ENCODE results near the gene CCNY.

Gene CCNY

GRCh38 chr10:35498693-35499092, 162.4 kb downstream of the CCNY start:
- H3K79me2 ChIP-seq (ENCODE audit: insufficient read depth, low read depth) = no peaks in the 10 kb centered on the region
- TF ChIP-seq, protein P1, sequence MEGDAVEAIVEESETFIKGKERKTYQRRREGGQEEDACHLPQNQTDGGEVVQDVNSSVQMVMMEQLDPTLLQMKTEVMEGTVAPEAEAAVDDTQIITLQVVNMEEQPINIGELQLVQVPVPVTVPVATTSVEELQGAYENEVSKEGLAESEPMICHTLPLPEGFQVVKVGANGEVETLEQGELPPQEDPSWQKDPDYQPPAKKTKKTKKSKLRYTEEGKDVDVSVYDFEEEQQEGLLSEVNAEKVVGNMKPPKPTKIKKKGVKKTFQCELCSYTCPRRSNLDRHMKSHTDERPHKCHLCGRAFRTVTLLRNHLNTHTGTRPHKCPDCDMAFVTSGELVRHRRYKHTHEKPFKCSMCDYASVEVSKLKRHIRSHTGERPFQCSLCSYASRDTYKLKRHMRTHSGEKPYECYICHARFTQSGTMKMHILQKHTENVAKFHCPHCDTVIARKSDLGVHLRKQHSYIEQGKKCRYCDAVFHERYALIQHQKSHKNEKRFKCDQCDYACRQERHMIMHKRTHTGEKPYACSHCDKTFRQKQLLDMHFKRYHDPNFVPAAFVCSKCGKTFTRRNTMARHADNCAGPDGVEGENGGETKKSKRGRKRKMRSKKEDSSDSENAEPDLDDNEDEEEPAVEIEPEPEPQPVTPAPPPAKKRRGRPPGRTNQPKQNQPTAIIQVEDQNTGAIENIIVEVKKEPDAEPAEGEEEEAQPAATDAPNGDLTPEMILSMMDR (conservative IDR thresholded peaks at IDR 0.05; ENCODE audit: low read depth, low read length) = no peak
- H3K4me3 ChIP-seq (IDR thresholded peaks at IDR 0.05; ENCODE audit: insufficient read depth, low read depth, low read length) = no peak overlapping the region
- no peaks in the 10 kb centered on the region for H3K36me3 ChIP-seq (ENCODE audit: insufficient read depth)
- H3K4me1 ChIP-seq (ENCODE audit: low read depth, poor library complexity, severe bottlenecking) = no peaks in the 10 kb centered on the region
- no peak overlapping the region for H3K9ac ChIP-seq
- H3K27me3 ChIP-seq (ENCODE audit: insufficient read depth, low read depth) = no peaks in the 10 kb centered on the region
- no peak overlapping the region for H3K27ac ChIP-seq
- H2AFZ ChIP-seq (ENCODE audit: low read depth) = no peak overlapping the region
- H4K20me1 ChIP-seq (ENCODE audit: insufficient read depth) = no peaks in the 10 kb centered on the region
- no peak overlapping the region for H3K4me2 ChIP-seq

DNA sequence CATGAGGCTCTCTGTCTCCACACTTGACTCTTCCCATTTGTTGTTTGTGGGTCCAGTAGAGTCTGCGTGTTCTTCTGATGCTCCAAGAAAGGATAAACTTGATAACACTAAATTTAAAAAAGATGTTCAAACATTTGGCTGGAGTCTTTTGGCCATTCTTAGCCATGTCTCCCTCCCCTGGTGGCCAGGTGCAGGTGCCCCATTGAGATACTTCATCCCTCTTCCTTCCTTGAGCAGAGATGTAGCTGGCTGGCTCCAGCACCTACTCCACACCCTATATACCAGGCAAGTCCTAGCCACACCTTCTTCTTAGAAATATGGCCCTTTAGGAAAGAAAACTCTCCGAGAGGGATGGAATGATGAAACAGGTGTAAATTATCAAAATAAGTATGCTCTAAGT, 165.6 kb downstream of the CCNY start:
- no peak overlapping the region for H3K9ac ChIP-seq
- H3K36me3 ChIP-seq (ENCODE audit: insufficient read depth) = no peaks in the 10 kb centered on the region
- H2AFZ ChIP-seq (ENCODE audit: low read depth) = no peak overlapping the region
- no peaks in the 10 kb centered on the region for H3K79me2 ChIP-seq (ENCODE audit: insufficient read depth, low read depth)
- H3K4me1 ChIP-seq (ENCODE audit: low read depth, poor library complexity, severe bottlenecking) = no peaks in the 10 kb centered on the region
- H3K4me3 ChIP-seq (IDR thresholded peaks at IDR 0.05; ENCODE audit: insufficient read depth, low read depth, low read length) = no peak overlapping the region
- no peak overlapping the region for H3K27ac ChIP-seq
- H4K20me1 ChIP-seq (ENCODE audit: insufficient read depth) = no peaks in the 10 kb centered on the region
- no peak overlapping the region for H3K4me2 ChIP-seq
- TF ChIP-seq, protein P1 (conservative IDR thresholded peaks at IDR 0.05; ENCODE audit: low read depth, low read length) = 0 out of 2 replicates have a peak, but pooled peaks have one; percentile 13
- H3K27me3 ChIP-seq (ENCODE audit: insufficient read depth, low read depth) = no peaks in the 10 kb centered on the region

GRCh38 chr10:35502692-35503091, 166.4 kb downstream of the CCNY start:
- H3K79me2 ChIP-seq (ENCODE audit: insufficient read depth, low read depth) = no peaks in the 10 kb centered on the region

DNA sequence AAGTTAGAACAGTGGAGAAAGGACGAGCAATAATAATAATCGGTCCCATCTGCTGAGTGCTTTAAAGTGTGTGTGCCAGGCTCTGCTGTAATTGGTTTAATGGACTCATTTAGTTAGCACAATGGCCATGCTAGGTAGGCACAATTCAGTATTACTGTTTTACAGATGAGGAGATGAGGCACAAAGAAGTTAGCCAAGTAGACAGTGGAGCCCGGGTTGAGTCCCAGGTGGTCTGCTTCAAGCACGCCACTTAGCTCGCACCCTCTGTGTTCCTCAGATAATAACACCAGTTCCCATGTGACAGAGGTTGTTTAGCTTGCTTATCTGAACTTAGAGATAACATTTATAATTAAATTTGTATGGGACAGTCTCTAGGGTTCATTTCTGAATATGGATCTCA, 167.3 kb downstream of the CCNY start:
- H3K79me2 ChIP-seq (ENCODE audit: insufficient read depth, low read depth) = no peaks in the 10 kb centered on the region
- H3K27me3 ChIP-seq (ENCODE audit: insufficient read depth, low read depth) = no peaks in the 10 kb centered on the region
- H3K9ac ChIP-seq = no peak overlapping the region
- no peaks in the 10 kb centered on the region for H4K20me1 ChIP-seq (ENCODE audit: insufficient read depth)
- H3K4me3 ChIP-seq (IDR thresholded peaks at IDR 0.05; ENCODE audit: insufficient read depth, low read depth, low read length) = no peak overlapping the region
- H2AFZ ChIP-seq (ENCODE audit: low read depth) = no peak overlapping the region
- peaks cover 6% of the 10 kb centered on the region for H3K4me1 ChIP-seq (ENCODE audit: low read depth, poor library complexity, severe bottlenecking)
- TF ChIP-seq, protein P1 (conservative IDR thresholded peaks at IDR 0.05; ENCODE audit: low read depth, low read length) = no peak
- H3K4me2 ChIP-seq = no peak overlapping the region
- no peak overlapping the region for H3K27ac ChIP-seq
- H3K36me3 ChIP-seq (ENCODE audit: insufficient read depth) = no peaks in the 10 kb centered on the region

More at GRCh38 chr10:35502692-35503091, 166.4 kb downstream of the CCNY start:
- Histone ChIP-seq H3K4me1 (ENCODE audit: low read depth, poor library complexity, severe bottlenecking) (no peaks in the 10 kb centered on the region), H3K27ac (no peak overlapping the region), H2AFZ (ENCODE audit: low read depth) (no peak overlapping the region), H3K27me3 (ENCODE audit: insufficient read depth, low read depth) (no peaks in the 10 kb centered on the region), H3K36me3 (ENCODE audit: insufficient read depth) (no peaks in the 10 kb centered on the region), H3K9ac (no peak overlapping the region), H3K4me3 (IDR thresholded peaks at IDR 0.05; ENCODE audit: insufficient read depth, low read depth, low read length) (no peak overlapping the region), H3K4me2 (no peak overlapping the region), H4K20me1 (ENCODE audit: insufficient read depth) (no peaks in the 10 kb centered on the region)
- TF ChIP-seq, protein P1 (conservative IDR thresholded peaks at IDR 0.05; ENCODE audit: low read depth, low read length) = no peak

Data from KMS-11 (cell line).